ENCODE results near the gene IRAK2.

DNA sequence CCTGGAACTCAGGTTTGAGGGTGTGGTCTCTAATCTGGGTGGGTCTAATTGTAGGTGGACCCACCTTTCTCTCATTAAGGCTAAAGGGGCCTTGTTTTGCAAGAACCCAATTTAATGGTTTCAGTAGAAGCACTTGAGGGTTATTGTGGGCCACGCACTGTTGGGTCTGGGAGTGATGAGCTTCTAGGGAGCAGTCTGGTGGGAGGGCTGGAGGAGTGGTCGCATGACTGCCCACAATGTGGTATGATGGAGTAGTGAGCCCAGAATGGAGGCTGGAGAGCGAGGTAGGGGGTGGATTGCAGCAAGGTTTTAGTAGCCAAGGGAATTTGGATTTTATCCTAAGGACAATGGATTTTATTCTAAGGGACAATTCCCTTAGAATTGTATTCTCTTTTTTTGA lies 86.3 kb downstream of the IRAK2 start:
- TF ChIP-seq, protein P1, sequence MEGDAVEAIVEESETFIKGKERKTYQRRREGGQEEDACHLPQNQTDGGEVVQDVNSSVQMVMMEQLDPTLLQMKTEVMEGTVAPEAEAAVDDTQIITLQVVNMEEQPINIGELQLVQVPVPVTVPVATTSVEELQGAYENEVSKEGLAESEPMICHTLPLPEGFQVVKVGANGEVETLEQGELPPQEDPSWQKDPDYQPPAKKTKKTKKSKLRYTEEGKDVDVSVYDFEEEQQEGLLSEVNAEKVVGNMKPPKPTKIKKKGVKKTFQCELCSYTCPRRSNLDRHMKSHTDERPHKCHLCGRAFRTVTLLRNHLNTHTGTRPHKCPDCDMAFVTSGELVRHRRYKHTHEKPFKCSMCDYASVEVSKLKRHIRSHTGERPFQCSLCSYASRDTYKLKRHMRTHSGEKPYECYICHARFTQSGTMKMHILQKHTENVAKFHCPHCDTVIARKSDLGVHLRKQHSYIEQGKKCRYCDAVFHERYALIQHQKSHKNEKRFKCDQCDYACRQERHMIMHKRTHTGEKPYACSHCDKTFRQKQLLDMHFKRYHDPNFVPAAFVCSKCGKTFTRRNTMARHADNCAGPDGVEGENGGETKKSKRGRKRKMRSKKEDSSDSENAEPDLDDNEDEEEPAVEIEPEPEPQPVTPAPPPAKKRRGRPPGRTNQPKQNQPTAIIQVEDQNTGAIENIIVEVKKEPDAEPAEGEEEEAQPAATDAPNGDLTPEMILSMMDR (IDR thresholded peaks at IDR 0.05): no peak
- no peak for TF ChIP-seq POLR2A (IDR thresholded peaks at IDR 0.05)

Measured in lower leg skin (tissue), 3 donors.